CD14-positive monocyte (primary cell): ENCODE data around the gene RAB11FIP4. TPM values are rescaled to one million over a fixed set of nuclear protein-coding genes. Genes with fewer than 3 reads are reported as not detected.
A peak's percentile ranks its signal among the peaks of the same experiment; 100 is the strongest.

ENCODE experiments used
- DNase-seq, 3 donors: peaks; one replicate each; pipeline ENCODE4 v3.0.0-alpha.2; 2011 to 2022
- H2AFZ ChIP-seq: 2 replicates; pipeline ENCODE4 v1.6.0; 2012; ENCODE audit warnings: mild to moderate bottlenecking, low read depth, low read length, inconsistent platforms; ENCODE audit not compliant: insufficient read depth, poor library complexity, severe bottlenecking
- H3K27ac ChIP-seq, 2 donors: 1 replicate in 1 of 2; 2 replicates in 1 of 2; pipeline ENCODE4 v1.5.1; 2012 to 2013; ENCODE audit warnings: low read length in 2 of 2, control low read depth in 1 of 2, inconsistent platforms in 1 of 2, low read depth in 1 of 2, mild to moderate bottlenecking in 1 of 2
- H3K27me3 ChIP-seq, 2 donors: one replicate each; pipeline versions ENCODE4 v1.6.0 to v1.6.1; 2011 to 2013; ENCODE audit warnings: low read length in 2 of 2; ENCODE audit not compliant: control insufficient read depth in 2 of 2, insufficient read depth in 2 of 2
- H3K36me3 ChIP-seq, 2 donors: replicated peaks in 1 of 2; 1 replicate in 1 of 2; 2 replicates in 1 of 2; pipeline versions ENCODE4 v1.5.1 to v1.6.1; 2012 to 2013; ENCODE audit warnings: low read length in 2 of 2, control low read depth in 1 of 2, inconsistent platforms in 1 of 2, mild to moderate bottlenecking in 1 of 2; ENCODE audit not compliant: insufficient read depth in 2 of 2, control insufficient read depth in 1 of 2
- H3K4me1 ChIP-seq, 2 donors: 1 replicate in 1 of 2; 2 replicates in 1 of 2; pipeline versions ENCODE4 v1.5.1 to v1.6.1; 2012 to 2013; ENCODE audit warnings: low read length in 2 of 2, control low read depth in 1 of 2, inconsistent platforms in 1 of 2, mild to moderate bottlenecking in 1 of 2, moderate library complexity in 1 of 2; ENCODE audit not compliant: insufficient read depth in 2 of 2, control insufficient read depth in 1 of 2
- H3K4me2 ChIP-seq: replicated peaks from 2 replicates; pipeline ENCODE3; 2012; ENCODE audit warnings: low read length, moderate library complexity, mild to moderate bottlenecking; ENCODE audit not compliant: poor library complexity, severe bottlenecking; ENCODE audit errors: extremely low read depth
- H3K4me3 ChIP-seq, 3 experiments: fragments of 200-600 bp in 1 of 3; sonication (generic) in 1 of 3; replicated peaks in 1 of 3; 1 replicate in 2 of 3; 2 replicates in 1 of 3; pipeline ENCODE4 v1.5.1; 2011 to 2013; ENCODE audit warnings: low read length in 3 of 3, mild to moderate bottlenecking in 3 of 3, control low read depth in 2 of 3, low read depth in 2 of 3, inconsistent platforms in 1 of 3, moderate library complexity in 1 of 3
- H3K79me2 ChIP-seq: 2 replicates; pipeline ENCODE4 v1.6.0; 2012; ENCODE audit warnings: mild to moderate bottlenecking, control low read depth, inconsistent platforms, low read length, moderate library complexity; ENCODE audit not compliant: insufficient read depth
- H3K9ac ChIP-seq: 2 replicates; pipeline ENCODE4 v1.6.0; 2017; ENCODE audit warnings: low read length, mild to moderate bottlenecking; ENCODE audit not compliant: insufficient read depth, poor library complexity, severe bottlenecking
- H3K9me3 ChIP-seq, 2 donors: replicated peaks in 1 of 2; 1 replicate in 1 of 2; 2 replicates in 1 of 2; pipeline versions ENCODE4 v1.5.1 to v1.6.1; 2012 to 2013; ENCODE audit warnings: low read length in 2 of 2, control low read depth in 1 of 2; ENCODE audit not compliant: control insufficient read depth in 1 of 2, insufficient read depth in 1 of 2
- H4K20me1 ChIP-seq: 2 replicates; pipeline ENCODE4 v1.6.0; 2012; ENCODE audit warnings: mild to moderate bottlenecking, low read length, control low read depth, moderate library complexity; ENCODE audit not compliant: insufficient read depth
- H3K27ac Mint-ChIP-seq, 7 donors: one replicate each; pipeline ENCODE4 v1.8.0; 2020; ENCODE audit warnings: mild to moderate bottlenecking in 7 of 7, mixed read lengths in 7 of 7, moderate library complexity in 6 of 7, inconsistent platforms in 2 of 7
- H3K27me3 Mint-ChIP-seq, 3 donors: one replicate each; pipeline ENCODE4 v1.8.0; 2021 to 2022; ENCODE audit warnings: low read depth in 3 of 3, mild to moderate bottlenecking in 3 of 3, mixed read lengths in 3 of 3, moderate library complexity in 3 of 3, inconsistent platforms in 1 of 3
- H3K36me3 Mint-ChIP-seq, 2 donors: one replicate each; pipeline ENCODE4 v1.8.0; 2020; ENCODE audit warnings: mixed read lengths in 2 of 2, inconsistent platforms in 1 of 2, mild to moderate bottlenecking in 1 of 2
- H3K4me1 Mint-ChIP-seq: one replicate; pipeline ENCODE4 v1.8.0; 2020; ENCODE audit warnings: mild to moderate bottlenecking, mixed read lengths
- H3K4me3 Mint-ChIP-seq, 2 donors: one replicate each; pipeline ENCODE4 v1.8.0; 2020; ENCODE audit warnings: mild to moderate bottlenecking in 2 of 2, mixed read lengths in 2 of 2, moderate library complexity in 1 of 2
- H3K9me3 Mint-ChIP-seq, 7 donors: one replicate each; pipeline ENCODE4 v1.8.0; 2020 to 2022; ENCODE audit warnings: mixed read lengths in 7 of 7, mild to moderate bottlenecking in 6 of 7, moderate library complexity in 6 of 7, inconsistent platforms in 2 of 7
- CTCF ChIP-seq: fragments of 200-600 bp; IDR thresholded peaks from one replicate; pipeline ENCODE4 v1.8.0; 2022; ENCODE audit warnings: antibody characterized with exemption, mild to moderate bottlenecking
- WGBS: methylation state at CpG from one replicate; pipeline ENCODE4 v1.1.5; 2013; ENCODE audit warnings: missing lambda C conversion rate; ENCODE audit not compliant: insufficient coverage; 5-methylcytosine and 5-hydroxymethylcytosine counted together
- intact Hi-C, 2 donors: fragments of 100-400 bp; cut with micrococcal nuclease; formaldehyde crosslinking; loops; one replicate each; pipeline versions ENCODE4 v1.15.0 to v1.15.1; 2023
- polyA plus RNA-seq, 3 donors: library from polyadenylated mRNA; depleted of rRNA in 1 of 3; unstranded in 2 of 3; stranded (reverse) in 1 of 3; fragments of 300-500 nt in 2 of 3; fragments of >200 nt in 1 of 3; fragmentation: Illumina TruSeq in 2 of 3; gene quantifications; 1 replicate in 2 of 3; 2 replicates in 1 of 3; pipeline ENCODE4 v1.2.3, GENCODE V29; 2012 to 2021

The RAB11FIP4 gene
- polyA plus RNA-seq, 3 donors = 10.4 to 21.9 (median 16.2) TPM

DNA sequence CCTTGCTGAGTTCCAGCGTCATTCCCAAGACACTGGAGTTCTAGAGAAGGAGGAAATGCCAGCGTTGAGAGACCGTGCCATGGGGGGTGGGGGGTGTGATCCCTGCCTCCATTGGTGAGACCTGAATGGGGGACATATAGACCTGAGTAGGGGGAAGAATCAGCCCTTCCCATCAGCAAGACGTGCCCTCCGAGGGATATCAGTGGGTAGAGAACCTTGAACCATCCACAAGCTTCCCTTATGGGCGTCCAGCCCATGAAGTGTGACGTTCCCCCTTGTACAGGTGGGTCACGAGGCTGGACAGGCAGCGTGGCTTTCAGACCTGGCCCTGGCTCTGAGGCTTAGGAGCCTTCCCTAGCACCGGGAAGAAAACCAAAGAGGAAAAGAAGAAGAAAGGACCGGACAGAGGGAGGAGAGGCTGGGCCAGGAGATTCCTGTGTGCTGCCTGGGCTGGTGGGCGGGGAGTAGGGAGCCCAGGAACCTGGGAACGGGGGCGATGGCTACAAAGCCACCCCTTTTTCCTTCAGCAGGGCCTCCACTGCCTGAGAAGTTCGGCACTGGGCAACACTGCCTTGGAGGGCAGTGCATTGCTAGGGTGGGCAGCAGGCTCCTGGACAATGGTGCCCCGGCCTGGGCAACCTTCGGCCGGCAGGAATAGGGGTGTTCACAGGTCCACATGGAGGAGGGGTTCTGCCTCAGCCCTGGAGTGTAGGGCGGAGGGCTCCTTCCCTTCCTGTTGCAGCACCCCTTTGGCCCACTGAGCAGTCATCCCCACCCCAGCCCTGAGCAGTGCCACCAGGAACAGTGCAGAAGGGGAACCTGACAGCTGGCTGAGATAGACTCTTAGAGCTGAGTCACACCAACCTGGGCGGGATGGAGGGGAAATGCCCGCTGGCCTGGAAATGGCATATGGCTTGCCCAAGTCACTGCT is 7.2 kb downstream of the RAB11FIP4 start:
- no peak overlapping the region for H3K4me3 ChIP-seq
- H3K36me3 Mint-ChIP-seq = peaks cover 0 to 3% of the 10 kb centered on the region in 2 donors

More for the DNA sequence above, 7.2 kb downstream of the RAB11FIP4 start:
- Histone ChIP-seq H2AFZ (no peak overlapping the region), H3K4me1 (peaks cover 0 to 2% of the 10 kb centered on the region in 2 donors), H3K9ac (no peak overlapping the region), H3K79me2 (no peaks in the 10 kb centered on the region), H4K20me1 (no peaks in the 10 kb centered on the region), H3K9me3 (no peaks in the 10 kb centered on the region), H3K27ac (no peak overlapping the region), H3K36me3 (no peaks in the 10 kb centered on the region), H3K27me3 (peaks cover 3 to 14% of the 10 kb centered on the region in 2 donors), H3K4me2 (no peak overlapping the region)
- no peak for TF ChIP-seq CTCF
- Mint-ChIP-seq H3K9me3 (peaks cover 0 to 1% (median 0%) of the 10 kb centered on the region in 7 donors), H3K4me3 (no peak overlapping the region), H3K27me3 (peaks cover 24 to 31% (median 24%) of the 10 kb centered on the region in 3 donors), H3K27ac (no peak overlapping the region), H3K4me1 (peaks cover under 1% of the 10 kb centered on the region)
- WGBS = 92% methylated on average over 16 of the region's 21 CpGs
- peak; percentile 21 to 65 (median 27) for DNase-seq
- intact Hi-C loops = no loop called here
